HG02571 (cell line): Measurements from ENCODE around the gene CIITA.

Experiments used
- ATAC-seq: cut with Tn5 transposase; IDR thresholded peaks from one replicate; pipeline ENCODE4 v1.9.1; 2021; ENCODE audit warnings: mild to moderate bottlenecking, moderate library complexity; ENCODE audit not compliant: unreplicated experiment

Gene CIITA

GRCh38 chr16:10976634-10977033 lies 99.6 kb downstream of the CIITA start:
- ATAC-seq: no peak

- no peak for ATAC-seq
These were observed 101.1 kb downstream of the CIITA start for GRCh38 chr16:10978124-10978523.

GRCh38 chr16:10978871-10979446 lies 102.0 kb downstream of the CIITA start:
- no peak for ATAC-seq

- ATAC-seq: no peak
These were observed 103.0 kb downstream of the CIITA start for GRCh38 chr16:10979717-10980601.

GRCh38 chr16:10980813-10981212 lies 103.8 kb downstream of the CIITA start:
- no peak for ATAC-seq

- ATAC-seq: peak; percentile 72
These were observed 104.8 kb downstream of the CIITA start for GRCh38 chr16:10981697-10982216.

- ATAC-seq: no peak
These were observed 105.6 kb downstream of the CIITA start for GRCh38 chr16:10982465-10983150.

- no peak for ATAC-seq
These were observed 106.2 kb downstream of the CIITA start for GRCh38 chr16:10983159-10983558.

GRCh38 chr16:10984509-10984908 lies 107.5 kb downstream of the CIITA start:
- no peak for ATAC-seq
